ENCODE results near the gene UQCRHL.

The UQCRHL gene

GRCh38 chr1:15799004-15799867, 8.2 kb downstream of the UQCRHL start:
- no peak for DNase-seq (ENCODE audit: low read depth in 2 of 2)

- no peak for DNase-seq (ENCODE audit: low read depth in 2 of 2)
These were observed 9.6 kb downstream of the UQCRHL start for GRCh38 chr1:15797614-15798390.

GRCh38 chr1:15796086-15796462, 11.4 kb downstream of the UQCRHL start:
- no peak for DNase-seq (ENCODE audit: low read depth in 2 of 2)

GRCh38 chr1:15788624-15789301, 18.7 kb downstream of the UQCRHL start:
- no peak for DNase-seq (ENCODE audit: low read depth in 2 of 2)

GRCh38 chr1:15786581-15786980, 20.9 kb downstream of the UQCRHL start:
- no peak for DNase-seq (ENCODE audit: low read depth in 2 of 2)

- no peak for DNase-seq (ENCODE audit: low read depth in 2 of 2)
These were observed 21.8 kb downstream of the UQCRHL start for GRCh38 chr1:15785683-15786082.

GRCh38 chr1:15777909-15778707, 29.3 kb downstream of the UQCRHL start:
- no peak for DNase-seq (ENCODE audit: low read depth in 2 of 2)

- no peak for DNase-seq (ENCODE audit: low read depth in 2 of 2)
These were observed 31.7 kb downstream of the UQCRHL start for GRCh38 chr1:15775706-15776105.

GRCh38 chr1:15771836-15772515, 35.5 kb downstream of the UQCRHL start:
- no peak for DNase-seq (ENCODE audit: low read depth in 2 of 2)

GRCh38 chr1:15770313-15770962, 37.0 kb downstream of the UQCRHL start:
- no peak for DNase-seq (ENCODE audit: low read depth in 2 of 2)

- DNase-seq (ENCODE audit: low read depth in 2 of 2): no peak
These were observed 39.1 kb downstream of the UQCRHL start for GRCh38 chr1:15768388-15768787.

GRCh38 chr1:15767941-15768340, 39.5 kb downstream of the UQCRHL start:
- DNase-seq (ENCODE audit: low read depth in 2 of 2): no peak

GRCh38 chr1:15765495-15766194, 41.8 kb downstream of the UQCRHL start:
- DNase-seq (ENCODE audit: low read depth in 2 of 2): no peak

GRCh38 chr1:15764890-15765289, 42.6 kb downstream of the UQCRHL start:
- no peak for DNase-seq (ENCODE audit: low read depth in 2 of 2)

- DNase-seq (ENCODE audit: low read depth in 2 of 2): no peak
These were observed 43.1 kb downstream of the UQCRHL start for GRCh38 chr1:15764269-15764764.

GRCh38 chr1:15762546-15762945, 44.9 kb downstream of the UQCRHL start:
- no peak for DNase-seq (ENCODE audit: low read depth in 2 of 2)

GRCh38 chr1:15761366-15762128, 45.9 kb downstream of the UQCRHL start:
- DNase-seq (ENCODE audit: low read depth in 2 of 2): no peak

GRCh38 chr1:15760520-15761211, 46.8 kb downstream of the UQCRHL start:
- no peak for DNase-seq (ENCODE audit: low read depth in 2 of 2)

All from stimulated activated CD8-positive, alpha-beta memory T cell treated with anti-CD3 and anti-CD28 coated beads, Interleukin-7, amount 100 ng/mL, for 1 hour (primary cell).